GM23338 (cell line): ENCODE results near the gene POLD4. TPM values are rescaled to one million over a fixed set of nuclear protein-coding genes. Genes with fewer than 3 reads are reported as not detected.

Experiments used
- CREB1 ChIP-seq: fragments of 250-450 bp; sonication (Bioruptor Pico); IDR thresholded peaks from 2 replicates; pipeline ENCODE4 v1.5.0; 2020; ENCODE audit warnings: low read depth, mild to moderate bottlenecking, moderate library complexity
- EZH2phosphoT487 ChIP-seq: fragments of 200-600 bp; sonication (generic); IDR thresholded peaks from one replicate; pipeline ENCODE4 v1.8.1; 2018; ENCODE audit warnings: antibody characterized with exemption; ENCODE audit not compliant: unreplicated experiment
- JUNB ChIP-seq: IDR thresholded peaks from one replicate; pipeline ENCODE4 v1.6.1; 2016; ENCODE audit warnings: antibody characterized with exemption; ENCODE audit not compliant: unreplicated experiment
- NANOG ChIP-seq: IDR thresholded peaks from 2 replicates; pipeline ENCODE4 v1.6.1; 2016; ENCODE audit warnings: antibody characterized with exemption, borderline replicate concordance
- STAT1 ChIP-seq: IDR thresholded peaks from one replicate; pipeline ENCODE4 v1.6.1; 2016; ENCODE audit warnings: antibody characterized with exemption; ENCODE audit not compliant: unreplicated experiment
- ZNF331 ChIP-seq: fragments of 250-450 bp; sonication (Bioruptor Pico); IDR thresholded peaks from 2 replicates; pipeline ENCODE4 v1.5.0; 2020; ENCODE audit warnings: low read depth, mild to moderate bottlenecking, moderate library complexity
- polyA plus RNA-seq: library from polyadenylated mRNA; unstranded; fragments of >200 nt; fragmentation: Nextera tagmentation; extraction: Ambion mirVana; gene quantifications from 2 replicates; pipeline ENCODE4 v1.2.1, GENCODE V29; 2016
- total RNA-seq: library from RNA; depleted of rRNA; stranded (reverse); fragments of >200 nt; shearing (Covaris generic); gene quantifications from 2 replicates; pipeline ENCODE4 v1.2.3, GENCODE V29; 2014
- TF ChIP-seq, protein P1 (sequence below): fragments of 250-450 bp; sonication (Bioruptor Pico); IDR thresholded peaks from 2 replicates; pipeline ENCODE4 v1.5.0; 2020; ENCODE audit warnings: mild to moderate bottlenecking, moderate library complexity
- TF ChIP-seq, protein P2 (sequence below): IDR thresholded peaks from one replicate; pipeline ENCODE4 v1.6.1; 2018; ENCODE audit warnings: antibody characterized with exemption; ENCODE audit not compliant: unreplicated experiment
- TF ChIP-seq, protein P3 (sequence below), 2 experiments: fragments of 200-600 bp in 1 of 2; sonication (generic) in 1 of 2; conservative IDR thresholded peaks; 2 replicates each; pipeline versions ENCODE4 v1.5.1 to v1.6.1; 2016 to 2017; ENCODE audit warnings: antibody characterized with exemption in 2 of 2, low read depth in 2 of 2, mild to moderate bottlenecking in 2 of 2, moderate library complexity in 1 of 2

Gene POLD4
- total and polyA plus RNA-seq, 2 experiments from 2014 or later, result 16.2 to 23.0 TPM

DNA sequence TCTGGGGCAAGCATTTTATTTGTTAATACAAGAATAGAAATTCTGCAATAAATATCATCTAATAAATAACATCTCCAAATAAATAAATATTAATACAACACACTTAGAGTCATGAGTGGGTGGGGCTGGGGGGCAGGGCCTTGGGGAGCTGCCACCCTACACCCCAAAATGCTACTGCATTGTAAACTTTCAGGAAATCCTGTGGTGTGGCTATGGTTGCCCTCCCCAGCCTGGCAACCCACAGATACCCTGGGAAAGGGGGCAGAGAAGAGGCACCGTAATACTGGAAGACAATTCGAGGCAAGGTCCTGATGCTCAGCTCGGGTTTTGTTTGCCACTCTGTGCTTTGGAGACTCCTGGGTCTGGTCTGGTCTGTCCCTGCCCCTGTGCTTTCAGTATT, 10.8 kb upstream of the POLD4 start (continued):
- TF ChIP-seq, protein P1, sequence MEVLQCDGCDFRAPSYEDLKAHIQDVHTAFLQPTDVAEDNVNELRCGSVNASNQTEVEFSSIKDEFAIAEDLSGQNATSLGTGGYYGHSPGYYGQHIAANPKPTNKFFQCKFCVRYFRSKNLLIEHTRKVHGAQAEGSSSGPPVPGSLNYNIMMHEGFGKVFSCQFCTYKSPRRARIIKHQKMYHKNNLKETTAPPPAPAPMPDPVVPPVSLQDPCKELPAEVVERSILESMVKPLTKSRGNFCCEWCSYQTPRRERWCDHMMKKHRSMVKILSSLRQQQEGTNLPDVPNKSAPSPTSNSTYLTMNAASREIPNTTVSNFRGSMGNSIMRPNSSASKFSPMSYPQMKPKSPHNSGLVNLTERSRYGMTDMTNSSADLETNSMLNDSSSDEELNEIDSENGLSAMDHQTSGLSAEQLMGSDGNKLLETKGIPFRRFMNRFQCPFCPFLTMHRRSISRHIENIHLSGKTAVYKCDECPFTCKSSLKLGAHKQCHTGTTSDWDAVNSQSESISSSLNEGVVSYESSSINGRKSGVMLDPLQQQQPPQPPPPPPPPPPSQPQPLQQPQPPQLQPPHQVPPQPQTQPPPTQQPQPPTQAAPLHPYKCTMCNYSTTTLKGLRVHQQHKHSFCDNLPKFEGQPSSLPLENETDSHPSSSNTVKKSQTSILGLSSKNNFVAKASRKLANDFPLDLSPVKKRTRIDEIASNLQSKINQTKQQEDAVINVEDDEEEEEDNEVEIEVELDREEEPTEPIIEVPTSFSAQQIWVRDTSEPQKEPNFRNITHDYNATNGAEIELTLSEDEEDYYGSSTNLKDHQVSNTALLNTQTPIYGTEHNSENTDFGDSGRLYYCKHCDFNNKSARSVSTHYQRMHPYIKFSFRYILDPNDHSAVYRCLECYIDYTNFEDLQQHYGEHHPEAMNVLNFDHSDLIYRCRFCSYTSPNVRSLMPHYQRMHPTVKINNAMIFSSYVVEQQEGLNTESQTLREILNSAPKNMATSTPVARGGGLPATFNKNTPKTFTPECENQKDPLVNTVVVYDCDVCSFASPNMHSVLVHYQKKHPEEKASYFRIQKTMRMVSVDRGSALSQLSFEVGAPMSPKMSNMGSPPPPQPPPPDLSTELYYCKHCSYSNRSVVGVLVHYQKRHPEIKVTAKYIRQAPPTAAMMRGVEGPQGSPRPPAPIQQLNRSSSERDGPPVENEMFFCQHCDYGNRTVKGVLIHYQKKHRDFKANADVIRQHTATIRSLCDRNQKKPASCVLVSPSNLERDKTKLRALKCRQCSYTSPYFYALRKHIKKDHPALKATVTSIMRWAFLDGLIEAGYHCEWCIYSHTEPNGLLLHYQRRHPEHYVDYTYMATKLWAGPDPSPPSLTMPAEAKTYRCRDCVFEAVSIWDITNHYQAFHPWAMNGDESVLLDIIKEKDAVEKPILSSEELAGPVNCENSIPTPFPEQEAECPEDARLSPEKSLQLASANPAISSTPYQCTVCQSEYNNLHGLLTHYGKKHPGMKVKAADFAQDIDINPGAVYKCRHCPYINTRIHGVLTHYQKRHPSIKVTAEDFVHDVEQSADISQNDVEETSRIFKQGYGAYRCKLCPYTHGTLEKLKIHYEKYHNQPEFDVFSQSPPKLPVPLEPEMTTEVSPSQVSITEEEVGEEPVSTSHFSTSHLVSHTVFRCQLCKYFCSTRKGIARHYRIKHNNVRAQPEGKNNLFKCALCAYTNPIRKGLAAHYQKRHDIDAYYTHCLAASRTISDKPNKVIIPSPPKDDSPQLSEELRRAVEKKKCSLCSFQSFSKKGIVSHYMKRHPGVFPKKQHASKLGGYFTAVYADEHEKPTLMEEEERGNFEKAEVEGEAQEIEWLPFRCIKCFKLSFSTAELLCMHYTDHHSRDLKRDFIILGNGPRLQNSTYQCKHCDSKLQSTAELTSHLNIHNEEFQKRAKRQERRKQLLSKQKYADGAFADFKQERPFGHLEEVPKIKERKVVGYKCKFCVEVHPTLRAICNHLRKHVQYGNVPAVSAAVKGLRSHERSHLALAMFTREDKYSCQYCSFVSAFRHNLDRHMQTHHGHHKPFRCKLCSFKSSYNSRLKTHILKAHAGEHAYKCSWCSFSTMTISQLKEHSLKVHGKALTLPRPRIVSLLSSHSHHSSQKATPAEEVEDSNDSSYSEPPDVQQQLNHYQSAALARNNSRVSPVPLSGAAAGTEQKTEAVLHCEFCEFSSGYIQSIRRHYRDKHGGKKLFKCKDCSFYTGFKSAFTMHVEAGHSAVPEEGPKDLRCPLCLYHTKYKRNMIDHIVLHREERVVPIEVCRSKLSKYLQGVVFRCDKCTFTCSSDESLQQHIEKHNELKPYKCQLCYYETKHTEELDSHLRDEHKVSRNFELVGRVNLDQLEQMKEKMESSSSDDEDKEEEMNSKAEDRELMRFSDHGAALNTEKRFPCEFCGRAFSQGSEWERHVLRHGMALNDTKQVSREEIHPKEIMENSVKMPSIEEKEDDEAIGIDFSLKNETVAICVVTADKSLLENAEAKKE, result no peak
- TF ChIP-seq STAT1, result no peak
- TF ChIP-seq, protein P2, sequence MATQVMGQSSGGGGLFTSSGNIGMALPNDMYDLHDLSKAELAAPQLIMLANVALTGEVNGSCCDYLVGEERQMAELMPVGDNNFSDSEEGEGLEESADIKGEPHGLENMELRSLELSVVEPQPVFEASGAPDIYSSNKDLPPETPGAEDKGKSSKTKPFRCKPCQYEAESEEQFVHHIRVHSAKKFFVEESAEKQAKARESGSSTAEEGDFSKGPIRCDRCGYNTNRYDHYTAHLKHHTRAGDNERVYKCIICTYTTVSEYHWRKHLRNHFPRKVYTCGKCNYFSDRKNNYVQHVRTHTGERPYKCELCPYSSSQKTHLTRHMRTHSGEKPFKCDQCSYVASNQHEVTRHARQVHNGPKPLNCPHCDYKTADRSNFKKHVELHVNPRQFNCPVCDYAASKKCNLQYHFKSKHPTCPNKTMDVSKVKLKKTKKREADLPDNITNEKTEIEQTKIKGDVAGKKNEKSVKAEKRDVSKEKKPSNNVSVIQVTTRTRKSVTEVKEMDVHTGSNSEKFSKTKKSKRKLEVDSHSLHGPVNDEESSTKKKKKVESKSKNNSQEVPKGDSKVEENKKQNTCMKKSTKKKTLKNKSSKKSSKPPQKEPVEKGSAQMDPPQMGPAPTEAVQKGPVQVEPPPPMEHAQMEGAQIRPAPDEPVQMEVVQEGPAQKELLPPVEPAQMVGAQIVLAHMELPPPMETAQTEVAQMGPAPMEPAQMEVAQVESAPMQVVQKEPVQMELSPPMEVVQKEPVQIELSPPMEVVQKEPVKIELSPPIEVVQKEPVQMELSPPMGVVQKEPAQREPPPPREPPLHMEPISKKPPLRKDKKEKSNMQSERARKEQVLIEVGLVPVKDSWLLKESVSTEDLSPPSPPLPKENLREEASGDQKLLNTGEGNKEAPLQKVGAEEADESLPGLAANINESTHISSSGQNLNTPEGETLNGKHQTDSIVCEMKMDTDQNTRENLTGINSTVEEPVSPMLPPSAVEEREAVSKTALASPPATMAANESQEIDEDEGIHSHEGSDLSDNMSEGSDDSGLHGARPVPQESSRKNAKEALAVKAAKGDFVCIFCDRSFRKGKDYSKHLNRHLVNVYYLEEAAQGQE, result no peak
- TF ChIP-seq NANOG, result no peak
- no peak for TF ChIP-seq JUNB
- TF ChIP-seq CREB1 (CRISPR knock-in tag), result no peak
- no peak for TF ChIP-seq EZH2phosphoT487
- TF ChIP-seq, protein P3, sequence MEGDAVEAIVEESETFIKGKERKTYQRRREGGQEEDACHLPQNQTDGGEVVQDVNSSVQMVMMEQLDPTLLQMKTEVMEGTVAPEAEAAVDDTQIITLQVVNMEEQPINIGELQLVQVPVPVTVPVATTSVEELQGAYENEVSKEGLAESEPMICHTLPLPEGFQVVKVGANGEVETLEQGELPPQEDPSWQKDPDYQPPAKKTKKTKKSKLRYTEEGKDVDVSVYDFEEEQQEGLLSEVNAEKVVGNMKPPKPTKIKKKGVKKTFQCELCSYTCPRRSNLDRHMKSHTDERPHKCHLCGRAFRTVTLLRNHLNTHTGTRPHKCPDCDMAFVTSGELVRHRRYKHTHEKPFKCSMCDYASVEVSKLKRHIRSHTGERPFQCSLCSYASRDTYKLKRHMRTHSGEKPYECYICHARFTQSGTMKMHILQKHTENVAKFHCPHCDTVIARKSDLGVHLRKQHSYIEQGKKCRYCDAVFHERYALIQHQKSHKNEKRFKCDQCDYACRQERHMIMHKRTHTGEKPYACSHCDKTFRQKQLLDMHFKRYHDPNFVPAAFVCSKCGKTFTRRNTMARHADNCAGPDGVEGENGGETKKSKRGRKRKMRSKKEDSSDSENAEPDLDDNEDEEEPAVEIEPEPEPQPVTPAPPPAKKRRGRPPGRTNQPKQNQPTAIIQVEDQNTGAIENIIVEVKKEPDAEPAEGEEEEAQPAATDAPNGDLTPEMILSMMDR (conservative IDR thresholded peaks at IDR 0.05; ENCODE audit: low read depth in 2 of 2), result no peak
- TF ChIP-seq ZNF331, result no peak
